EL (cell line): Measurements from ENCODE around the gene SAPCD2.

ENCODE experiments used
- DNase-seq: peaks from one replicate; pipeline ENCODE4 v3.0.0-alpha.2; 2016

Gene SAPCD2

DNA sequence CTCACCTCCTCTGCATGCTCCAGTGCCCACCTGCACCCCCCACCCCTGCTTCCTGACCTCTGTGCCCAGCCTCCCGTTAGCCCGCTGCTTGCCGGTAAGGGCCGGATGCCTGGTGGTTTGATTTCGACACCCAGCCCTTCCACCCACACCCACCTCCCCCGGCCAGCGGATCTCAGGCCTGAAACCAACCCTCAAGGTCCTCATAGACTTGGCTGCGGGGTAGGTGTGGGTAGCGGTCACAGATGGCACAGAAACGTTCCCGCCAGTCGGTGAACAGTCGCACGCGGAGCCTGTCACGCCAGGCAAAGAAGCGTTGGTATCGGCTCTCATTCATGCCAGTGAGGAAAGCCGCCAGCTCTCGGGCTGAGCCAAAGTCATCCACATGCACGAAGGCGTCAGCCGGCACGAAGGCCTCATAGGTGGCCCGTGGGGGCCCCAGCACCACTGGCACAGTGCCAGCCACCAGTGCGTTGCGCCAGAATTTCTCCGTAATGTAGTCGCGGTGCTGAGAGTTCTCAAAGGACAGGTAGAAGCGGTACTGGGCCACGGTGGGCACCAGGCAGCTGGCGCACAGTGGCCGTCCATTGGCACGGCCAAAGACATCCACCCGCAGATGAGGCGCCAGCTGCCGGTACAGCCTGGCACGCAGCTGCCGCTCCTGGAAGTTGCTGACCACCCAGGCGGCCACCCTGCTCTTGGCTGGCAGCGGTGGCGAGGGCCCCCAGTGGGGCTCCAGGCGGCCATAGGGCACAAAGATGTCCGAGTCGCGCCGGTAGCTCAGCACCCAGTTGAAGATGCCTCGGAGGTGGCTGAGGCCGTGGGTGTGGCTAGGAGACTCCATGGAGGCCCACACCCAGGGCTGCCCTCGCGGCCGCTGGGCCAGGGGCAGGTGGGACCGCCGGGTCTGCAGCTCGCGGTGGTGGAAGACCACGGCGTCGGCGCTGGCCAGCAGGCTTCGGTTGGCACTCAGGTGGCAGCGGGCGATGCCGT lies 39.5 kb downstream of the SAPCD2 start:
- DNase-seq: no peak

DNA sequence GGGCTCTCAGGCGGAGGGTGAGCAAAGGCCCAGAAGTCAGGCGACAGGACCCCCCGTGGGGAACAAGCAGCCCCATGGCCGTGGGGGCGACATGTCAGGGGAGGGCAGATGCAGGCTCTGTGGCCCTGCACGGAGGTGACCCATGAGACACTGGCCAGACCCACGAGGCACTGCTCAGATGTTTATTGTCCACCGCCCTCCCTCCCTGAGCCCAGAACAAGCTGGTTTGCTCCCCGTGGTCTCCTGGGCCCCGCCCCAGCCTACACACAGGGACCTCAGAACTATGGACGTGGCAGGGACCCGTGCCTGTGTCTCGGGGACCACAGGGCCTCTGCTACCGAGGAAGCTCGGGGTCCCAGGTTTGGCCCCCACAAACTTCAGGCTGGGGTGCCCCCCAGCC lies 40.4 kb downstream of the SAPCD2 start:
- no peak for DNase-seq

DNA sequence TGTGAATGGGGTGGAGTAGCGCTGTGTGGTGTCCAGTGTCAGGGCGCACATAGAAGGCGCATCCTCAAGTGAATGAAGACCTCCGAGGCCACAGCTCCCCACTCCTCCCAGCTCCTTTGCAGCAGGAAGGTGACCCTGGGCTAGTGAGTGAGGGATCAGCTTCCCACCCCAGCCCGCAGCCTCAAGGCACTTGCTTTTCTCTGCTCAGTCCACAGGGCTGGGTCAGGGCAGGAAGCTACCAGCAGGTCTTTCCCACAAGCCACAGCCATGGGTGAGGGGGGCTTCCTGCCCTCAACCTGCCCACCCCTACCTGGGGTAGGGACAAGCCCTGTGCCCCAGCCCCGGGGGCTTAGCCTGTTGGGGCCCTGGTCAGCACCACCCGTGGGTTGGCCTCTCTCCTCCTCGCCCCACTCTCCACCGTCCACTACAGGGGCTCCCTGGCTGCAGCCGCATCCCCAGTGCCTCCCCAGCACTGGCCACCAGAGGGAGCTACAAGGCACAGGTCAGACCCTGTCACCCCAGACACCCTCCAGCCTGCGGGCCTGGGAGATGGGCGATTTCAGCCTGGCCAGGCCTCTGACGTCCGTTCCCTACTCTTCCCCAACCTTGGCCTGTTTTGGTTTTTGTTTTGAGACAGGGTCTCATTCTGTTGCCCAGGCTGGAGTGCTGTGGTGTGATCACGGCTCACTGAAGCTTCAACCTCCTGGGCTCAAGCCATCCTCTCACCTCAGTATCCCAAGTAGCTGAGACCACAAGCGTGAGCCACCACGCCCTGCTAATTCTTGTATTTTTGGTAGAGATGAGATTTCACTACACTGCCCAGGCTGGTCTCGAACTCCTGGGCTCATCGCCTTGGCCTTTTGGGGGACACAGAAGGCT lies 41.1 kb downstream of the SAPCD2 start:
- DNase-seq: peak; percentile 69

DNA sequence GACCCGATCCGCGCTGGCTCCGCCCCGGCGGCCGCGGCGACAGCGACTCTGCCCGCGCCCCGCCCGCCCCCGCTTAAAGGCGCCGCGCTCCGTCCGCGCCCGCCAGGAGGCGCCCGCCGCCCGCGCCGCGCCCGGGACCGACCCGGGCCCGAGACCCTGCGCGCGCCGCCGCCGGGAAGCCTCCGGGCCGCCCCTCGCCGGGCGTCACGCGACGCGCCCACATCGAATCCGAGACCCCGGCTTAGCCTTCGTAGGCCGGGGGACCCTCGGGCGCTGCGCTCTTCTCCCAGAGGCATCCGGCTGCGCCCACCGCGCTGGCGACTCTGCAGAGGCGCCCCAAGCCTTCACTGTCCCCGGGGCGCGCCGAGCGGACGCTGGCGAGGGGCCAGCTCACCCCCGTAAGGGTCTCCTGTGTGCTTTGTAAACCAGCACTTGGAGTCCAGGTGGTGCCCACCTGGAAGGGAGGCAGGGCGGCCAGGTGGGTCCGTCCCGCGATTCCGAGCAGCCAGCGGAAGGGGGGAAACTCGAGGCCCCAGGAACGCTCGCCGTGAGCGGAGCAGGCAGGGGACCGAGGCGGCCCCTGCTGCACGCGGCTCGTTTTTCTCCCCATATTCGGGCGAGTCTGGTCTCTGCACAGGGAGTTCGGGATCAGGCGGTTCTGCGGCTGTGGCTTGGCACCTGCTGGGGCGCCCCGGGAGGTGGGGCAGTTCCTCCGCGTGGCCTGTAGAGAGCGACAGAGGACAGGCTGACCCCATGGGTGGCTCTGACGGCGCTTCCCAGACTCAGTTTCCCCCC lies 41.9 kb downstream of the SAPCD2 start:
- DNase-seq: peak; percentile 57

DNA sequence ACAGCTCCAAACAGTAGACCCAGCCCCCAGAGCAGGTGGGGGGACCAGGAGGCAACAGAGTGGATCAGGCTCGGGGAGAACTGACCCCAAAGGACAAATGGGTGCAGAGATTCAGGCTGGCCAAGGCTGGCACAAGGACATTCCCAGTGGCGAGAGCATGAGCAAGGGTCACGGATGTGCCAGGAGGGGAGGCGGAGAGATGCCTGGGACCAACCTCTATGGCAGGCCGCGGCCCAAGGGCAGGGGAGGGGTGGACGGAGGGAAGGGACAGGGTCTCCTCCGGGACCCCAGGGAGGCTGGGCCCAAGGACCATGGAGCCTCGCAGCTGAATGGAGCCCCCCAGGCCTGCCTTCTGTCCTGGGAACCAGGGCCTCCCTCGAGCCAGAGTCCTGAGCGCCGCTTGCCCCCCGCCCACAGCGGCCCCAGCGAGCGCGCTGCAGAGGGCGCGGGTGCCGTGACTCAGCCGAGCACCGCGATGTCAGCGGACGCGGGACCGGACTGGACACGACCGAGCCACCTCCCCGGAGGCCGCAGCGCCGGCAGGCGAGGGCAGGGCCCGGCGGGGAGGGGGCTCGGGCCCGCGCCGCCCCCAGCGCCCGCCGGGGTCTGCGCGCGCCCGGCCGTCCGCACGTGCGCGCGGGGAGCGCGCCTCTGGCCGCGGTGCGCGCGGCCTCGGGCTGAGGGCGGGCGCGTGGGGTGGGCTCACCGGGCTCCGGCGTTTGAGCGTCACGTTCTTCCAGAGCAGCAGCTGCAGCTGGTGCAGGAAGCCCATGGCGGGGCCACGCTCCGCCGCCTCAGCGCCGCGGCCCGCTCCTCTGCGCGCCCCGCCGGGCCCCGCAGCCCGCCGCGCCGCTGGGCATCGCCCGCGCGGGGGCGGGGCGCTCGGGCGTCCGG lies 42.7 kb downstream of the SAPCD2 start, which contains the start of gene ABCA2:
Gene ABCA2, minus strand, starts transcription at position 869 of the 894 bp plus-strand sequence. Its CDS starts 97 bp downstream, at position 772.
- DNase-seq: peak; percentile 36

DNA sequence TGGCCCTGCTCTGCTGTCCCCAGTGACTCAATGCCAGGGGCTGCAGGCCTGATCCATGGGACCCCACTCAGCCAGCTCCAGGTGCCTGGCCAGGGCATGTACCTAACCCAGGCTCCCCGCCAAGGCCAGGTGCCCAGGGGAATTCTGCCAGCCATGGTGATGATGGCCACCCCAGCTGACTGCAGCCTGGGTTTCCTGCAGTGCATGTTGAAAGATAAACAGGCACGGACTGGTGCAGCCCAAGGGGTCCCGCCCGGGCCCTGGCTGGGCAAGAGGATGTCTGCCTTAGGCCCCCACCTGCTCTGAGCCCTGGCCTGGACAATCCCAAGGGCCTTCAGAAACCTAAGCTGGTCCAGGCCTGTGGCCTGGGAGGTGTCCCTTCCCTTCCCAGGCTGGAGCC lies 43.5 kb downstream of the SAPCD2 start:
- no peak for DNase-seq

DNA sequence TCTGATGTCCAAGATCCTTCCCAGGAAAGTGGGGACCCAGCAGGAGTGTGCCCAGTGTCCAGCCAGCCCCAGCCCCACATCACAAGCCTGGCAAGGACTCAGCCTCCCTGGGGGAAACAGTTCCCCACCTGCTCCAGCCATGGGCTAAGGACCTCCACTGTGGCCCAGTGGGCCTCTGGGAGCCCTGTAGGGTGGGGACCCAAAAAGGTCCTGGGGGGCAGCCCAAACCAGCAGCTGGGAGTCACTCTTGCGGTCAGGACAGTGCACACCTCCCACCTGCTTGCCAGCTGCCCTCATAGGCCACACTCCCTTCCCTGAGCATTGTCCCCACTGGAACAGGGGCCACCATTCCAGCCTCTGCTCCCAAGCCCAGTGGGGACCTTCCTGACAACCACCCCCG lies 44.0 kb downstream of the SAPCD2 start:
- DNase-seq: no peak

DNA sequence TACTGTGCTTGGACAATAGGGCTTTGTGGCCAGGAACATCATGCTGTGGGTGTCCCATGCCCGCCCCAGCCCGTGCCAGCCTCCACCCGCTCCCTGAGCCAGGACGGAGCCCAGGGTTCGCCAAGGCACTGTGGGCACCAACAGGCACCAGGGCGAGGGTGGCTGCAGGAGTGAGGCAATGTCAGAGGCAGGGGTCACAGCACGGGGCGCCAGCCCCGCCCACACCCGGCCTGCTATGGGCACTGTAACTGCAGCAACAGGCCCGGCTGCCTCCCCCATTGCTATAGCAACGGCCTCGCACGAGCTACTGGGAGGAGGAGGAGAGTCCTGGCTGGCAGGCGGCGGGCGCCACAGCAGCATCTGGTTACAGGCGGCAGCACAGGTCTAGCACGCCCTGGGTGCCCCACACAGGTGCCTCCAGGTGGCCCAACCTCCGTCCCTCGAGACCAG lies 44.8 kb downstream of the SAPCD2 start:
- no peak for DNase-seq

DNA sequence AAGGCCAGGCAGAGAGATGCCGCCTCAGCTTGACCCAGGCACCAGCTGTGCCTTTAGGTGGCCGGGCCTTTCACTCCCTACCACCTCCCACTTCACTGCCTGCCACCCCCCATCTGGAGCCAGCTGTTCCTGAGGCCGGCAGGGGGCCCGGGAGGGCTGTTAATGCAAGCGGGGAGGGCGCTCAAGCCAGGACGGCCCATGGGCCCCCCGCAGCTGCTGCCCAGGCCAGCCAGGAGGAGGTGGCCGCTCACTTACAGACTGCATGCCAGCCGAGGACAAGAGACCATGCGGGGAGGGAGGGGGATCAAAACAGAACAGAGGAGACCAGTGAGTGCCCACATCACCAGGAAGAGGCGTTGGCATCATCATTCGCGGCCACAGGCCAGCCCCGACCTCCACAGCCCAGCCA lies 46.8 kb downstream of the SAPCD2 start:
- DNase-seq: no peak

DNA sequence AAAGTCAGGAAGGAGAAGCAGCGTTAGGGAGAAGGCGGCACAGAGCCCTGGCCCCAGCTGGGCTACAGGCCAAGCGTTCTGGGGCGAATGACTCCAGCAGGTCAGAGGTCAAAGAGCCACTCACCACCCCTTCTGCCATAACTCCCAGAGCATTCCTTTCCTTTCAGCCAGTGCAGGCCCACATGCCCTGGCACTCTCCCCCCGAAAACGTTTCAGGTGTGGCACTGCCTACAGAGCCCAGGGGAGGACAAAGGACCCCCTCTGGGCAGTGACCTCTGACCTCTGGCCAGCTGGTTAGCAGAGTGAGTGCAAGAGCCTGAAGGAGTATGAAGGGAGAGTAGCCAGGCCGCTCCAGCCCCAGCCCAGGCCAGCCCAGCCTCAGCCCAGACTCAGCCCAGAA lies 47.2 kb downstream of the SAPCD2 start:
- no peak for DNase-seq

DNA sequence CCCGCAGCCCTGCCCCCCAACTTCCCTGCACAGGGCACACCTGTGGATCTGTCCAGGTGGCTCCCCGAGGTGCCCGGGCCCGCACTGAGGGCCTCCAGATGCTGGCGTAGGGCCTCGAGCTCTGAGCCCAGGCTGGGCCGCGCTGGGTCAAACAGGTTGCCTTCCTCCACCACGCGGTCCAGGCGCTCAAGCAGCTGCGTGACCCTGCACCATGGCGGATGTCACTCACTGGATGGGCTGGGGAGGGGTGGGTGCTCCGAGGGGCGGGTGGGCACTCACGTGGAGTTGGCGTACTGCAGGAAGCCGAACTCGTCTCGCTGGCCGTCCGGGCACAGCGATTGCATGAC lies 47.7 kb downstream of the SAPCD2 start:
- no peak for DNase-seq

DNA sequence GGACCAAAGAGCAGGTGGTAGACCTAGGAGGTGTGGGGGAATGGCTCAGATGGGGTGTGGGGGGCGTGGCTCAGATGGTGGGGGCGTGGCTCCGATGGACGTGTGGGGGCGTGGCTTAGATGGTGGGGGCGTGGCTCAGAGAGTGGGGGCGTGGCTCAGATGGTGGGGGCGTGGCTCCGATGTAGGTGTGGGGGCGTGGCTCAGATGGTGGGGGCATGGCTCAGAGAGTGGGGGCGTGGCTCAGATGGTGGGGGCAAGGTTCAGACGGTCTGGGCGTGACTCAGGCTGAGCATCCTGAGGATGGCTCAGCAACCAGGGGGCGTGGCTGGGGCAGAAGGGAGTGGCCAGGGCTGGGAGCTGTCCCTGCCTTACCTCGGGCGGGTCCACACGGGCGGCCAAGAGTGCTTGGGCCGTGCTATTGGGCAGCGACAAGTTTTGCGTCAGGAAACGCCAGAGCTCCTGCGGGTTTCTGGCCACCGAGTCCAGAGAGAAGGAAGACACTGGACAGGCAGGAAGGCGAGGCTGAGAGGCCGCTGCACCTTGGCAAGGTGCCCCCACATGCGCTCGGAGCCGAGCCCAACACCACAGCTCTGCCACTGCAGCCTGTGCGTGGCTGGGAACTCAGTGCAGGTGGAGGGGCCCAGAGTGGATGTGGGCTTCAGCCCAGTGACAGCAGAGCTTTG lies 48.2 kb downstream of the SAPCD2 start:
- DNase-seq: peak; percentile 78

DNA sequence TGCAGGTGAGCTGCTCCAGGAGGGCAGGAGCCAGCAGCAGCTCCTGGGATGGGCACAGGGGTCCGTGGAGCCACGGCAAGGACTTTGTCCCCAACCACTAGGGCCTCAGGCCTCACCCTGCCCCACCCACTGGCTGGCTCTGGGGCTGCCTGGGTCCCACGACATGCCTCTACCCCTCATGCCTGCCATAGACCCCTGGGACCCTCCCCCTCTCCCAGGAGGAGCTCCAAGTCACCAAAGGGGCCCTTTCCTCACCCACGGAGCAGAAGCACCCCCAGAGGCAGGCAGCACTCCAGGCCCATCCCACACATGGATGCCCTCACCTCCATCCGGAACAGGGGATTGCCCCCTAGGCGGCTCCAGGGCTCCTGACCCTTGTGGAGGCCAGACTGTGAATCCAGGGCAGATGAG lies 48.8 kb downstream of the SAPCD2 start:
- no peak for DNase-seq

DNA sequence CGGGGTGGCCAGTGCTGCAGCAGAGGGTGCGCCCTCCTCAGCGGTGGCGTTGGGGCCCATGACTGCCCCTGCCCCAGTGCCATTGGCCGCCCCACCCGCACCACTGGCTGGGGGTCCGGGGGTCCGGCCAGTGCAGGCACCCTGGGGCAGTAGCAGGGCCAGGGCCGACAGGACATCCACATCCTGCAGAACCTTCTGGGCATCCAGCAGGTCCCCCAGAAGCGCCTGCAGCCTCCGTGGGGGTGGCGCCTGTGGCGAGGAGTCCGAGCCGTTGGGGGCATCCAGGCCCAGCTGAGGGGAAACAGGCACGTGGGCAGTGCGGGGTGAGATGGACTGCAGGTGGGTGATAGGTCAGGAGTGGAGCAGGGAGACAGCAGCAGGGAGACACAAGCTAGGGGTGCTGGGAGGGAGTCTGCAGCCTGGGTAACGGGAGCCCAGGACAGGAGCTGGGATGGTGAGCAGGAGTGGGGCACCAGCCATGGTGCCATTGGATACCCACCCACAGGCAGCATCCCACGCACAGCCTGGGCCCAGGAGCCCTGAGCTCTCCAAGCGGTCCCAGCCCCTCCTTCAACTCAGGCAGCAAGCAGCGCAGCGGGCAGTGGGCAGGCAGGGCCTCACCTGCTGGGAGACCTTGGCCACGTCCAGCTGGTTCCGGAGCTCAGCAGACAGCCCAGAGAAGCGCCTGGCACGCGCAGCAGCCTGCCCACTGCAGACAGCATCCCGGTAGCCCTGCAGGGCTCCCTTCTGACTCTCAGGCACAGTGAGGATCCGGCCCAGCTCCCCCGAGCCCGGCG lies 49.4 kb downstream of the SAPCD2 start:
- no peak for DNase-seq

DNA sequence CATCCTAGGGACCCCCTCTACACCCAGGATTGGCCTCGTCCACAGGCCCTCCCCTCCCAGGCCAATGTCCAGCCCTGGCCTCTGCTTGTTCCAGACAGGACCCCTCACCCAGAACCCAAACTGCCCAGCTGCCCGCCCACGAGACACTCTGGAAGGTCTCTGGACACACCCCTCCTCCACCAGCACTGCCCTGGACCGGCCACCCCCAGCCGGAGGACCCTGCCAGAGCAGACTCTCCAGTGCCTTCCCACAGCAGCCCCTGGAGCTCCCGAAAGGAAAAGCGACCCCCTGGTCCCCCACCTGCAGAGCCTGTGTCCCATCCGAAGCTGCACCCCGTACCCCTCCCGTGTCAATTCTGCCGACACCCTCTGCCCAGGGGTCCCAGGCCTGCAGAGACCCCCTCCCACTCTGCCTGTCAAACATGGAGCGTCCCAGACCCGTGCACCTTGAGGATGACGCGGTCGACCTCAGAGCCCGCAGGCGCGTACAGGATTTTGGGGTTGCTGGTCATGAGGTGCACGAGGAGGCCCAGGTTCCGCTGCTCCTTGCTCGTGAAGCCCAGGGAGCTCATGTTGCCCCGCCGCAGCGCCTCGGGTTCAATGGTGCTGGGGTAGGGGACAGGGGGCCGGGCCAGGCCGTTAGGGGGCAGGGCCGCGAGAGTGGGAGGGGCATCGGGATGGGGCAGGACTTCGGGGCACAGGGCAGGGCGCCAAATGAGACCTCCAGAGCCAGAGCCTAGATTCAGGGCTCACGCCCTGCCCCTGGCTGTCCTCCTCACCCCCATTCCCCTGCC lies 50.3 kb downstream of the SAPCD2 start:
- no peak for DNase-seq

DNA sequence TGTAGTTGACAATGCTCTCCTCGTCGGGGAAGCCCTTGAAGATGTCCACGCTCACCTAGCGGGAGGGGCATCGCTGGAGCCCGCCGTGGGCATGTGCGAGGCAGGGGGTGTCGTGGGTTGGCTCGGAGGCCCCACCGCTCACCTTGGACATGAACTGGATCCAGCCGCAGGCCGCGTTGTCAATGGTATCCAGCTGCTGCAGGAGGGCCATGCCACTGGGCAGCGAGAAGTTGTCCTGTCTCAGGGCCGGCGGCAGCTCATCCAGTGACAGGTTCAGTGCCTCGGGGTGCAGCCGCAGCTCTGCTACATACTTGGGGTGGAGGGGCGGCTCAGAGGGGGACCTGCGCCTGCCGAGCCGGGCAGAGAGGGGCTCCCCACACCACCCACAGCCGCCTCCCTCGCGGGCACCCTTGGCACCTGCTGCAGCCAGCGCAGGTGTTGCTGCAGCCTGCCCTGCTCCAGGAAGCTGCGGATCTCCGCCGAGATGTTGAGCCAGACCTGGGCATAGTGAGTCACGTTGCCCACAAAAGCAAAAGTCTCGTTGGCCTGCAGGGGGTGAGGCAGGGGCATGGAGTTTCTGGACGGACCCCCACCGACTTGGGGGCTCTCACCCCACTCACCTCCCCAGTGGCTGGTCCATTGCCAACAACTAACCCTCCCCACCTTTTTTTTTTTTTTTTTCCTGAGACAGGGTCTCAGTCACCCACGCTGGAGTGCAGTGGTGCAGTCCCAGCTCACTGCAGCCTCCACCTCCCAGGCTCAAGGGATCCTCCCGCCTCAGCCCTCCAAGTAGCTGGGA lies 51.4 kb downstream of the SAPCD2 start:
- no peak for DNase-seq

DNA sequence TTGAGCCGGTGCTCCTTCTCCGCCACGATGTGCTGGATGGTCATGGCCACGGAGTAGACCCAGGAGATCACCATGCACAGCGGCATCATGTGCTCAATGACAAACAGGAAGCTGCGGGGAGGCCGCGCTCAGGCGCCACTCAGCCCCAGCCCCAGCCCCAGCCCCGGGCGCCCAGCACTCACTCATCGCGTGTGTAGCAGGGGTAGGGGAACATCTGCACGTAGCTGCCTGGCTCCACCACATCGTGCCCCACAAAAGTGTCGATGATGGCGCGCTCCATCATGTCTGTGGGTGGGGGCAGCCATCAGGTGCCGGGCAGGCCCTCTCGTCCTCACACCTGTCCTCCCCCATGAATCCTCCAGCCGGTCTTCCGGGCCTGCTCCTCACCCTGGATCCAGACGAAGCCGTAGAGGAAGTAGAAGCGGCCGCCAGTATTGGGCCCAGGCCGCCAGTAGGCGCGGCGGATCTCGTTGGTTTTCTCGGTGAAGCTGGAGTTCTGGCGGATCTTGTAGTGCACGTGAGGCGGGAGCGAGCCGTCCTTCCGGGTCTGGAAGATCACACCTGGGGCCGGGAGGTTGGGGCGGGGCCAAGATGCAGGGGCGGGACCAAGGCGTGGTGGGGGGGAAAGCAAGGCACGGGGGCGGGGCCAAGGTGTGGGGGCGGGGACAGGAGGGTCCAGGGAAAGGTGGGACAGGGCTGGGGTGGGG lies 52.4 kb downstream of the SAPCD2 start:
- DNase-seq: no peak

DNA sequence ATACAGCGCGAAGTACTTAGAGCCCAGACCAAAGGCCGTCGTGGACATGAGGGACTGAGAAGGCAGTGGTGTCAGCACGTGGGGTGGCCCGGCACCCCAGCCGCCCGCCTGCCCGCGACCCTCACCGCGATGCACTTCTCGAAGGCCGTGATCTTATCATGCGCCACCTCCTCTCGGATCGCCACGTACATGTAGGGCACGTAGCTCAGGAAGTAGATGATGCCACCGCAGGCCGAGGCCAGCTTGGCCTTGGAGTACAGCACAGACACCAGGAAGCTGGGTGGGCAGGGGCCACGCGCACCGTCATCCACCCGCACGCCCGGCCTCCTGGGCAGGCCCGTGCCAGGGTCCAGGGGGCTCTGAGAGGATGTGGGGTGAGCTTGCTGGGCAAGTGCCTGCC lies 53.3 kb downstream of the SAPCD2 start:
- no peak for DNase-seq
